WERI-Rb-1 (cell line): ENCODE measurements around the gene SLC13A5.
"Not testable (repeated sequence)": the region's sequence is repeated elsewhere in the genome, so short reads cannot be mapped to it uniquely, and the experiment has no call there.

ENCODE experiments used
- DNase-seq: peaks from one replicate; pipeline ENCODE4 v3.0.0-alpha.2; 2020
- H3K27ac ChIP-seq: fragments of 250-450 bp; sonication (Bioruptor Pico); 2 replicates; pipeline ENCODE4 v1.5.1; 2020; ENCODE audit warnings: mild to moderate bottlenecking, moderate library complexity
- H3K27me3 ChIP-seq: fragments of 250-450 bp; sonication (Bioruptor Pico); 2 replicates; pipeline ENCODE4 v1.5.1; 2021; ENCODE audit warnings: mild to moderate bottlenecking, low read depth, moderate library complexity; ENCODE audit not compliant: insufficient read depth, severe bottlenecking
- H3K36me3 ChIP-seq: fragments of 250-450 bp; sonication (Bioruptor Pico); 2 replicates; pipeline ENCODE4 v1.5.1; 2020; ENCODE audit warnings: mild to moderate bottlenecking, moderate library complexity
- H3K4me3 ChIP-seq: 2 replicates; pipeline ENCODE4 v1.5.1; 2011; ENCODE audit warnings: low read depth, mild to moderate bottlenecking, control low read depth, low read length
- H3K9me3 ChIP-seq: fragments of 250-450 bp; sonication (Bioruptor Pico); 2 replicates; pipeline ENCODE4 v1.5.1; 2021; ENCODE audit warnings: mild to moderate bottlenecking, moderate library complexity; ENCODE audit not compliant: severe bottlenecking
- TF ChIP-seq, protein P1 (sequence below): IDR thresholded peaks from 2 replicates; pipeline ENCODE4 v1.5.1; 2011; ENCODE audit warnings: low read depth, mild to moderate bottlenecking, control low read depth, inconsistent platforms, low read length

Gene SLC13A5

DNA sequence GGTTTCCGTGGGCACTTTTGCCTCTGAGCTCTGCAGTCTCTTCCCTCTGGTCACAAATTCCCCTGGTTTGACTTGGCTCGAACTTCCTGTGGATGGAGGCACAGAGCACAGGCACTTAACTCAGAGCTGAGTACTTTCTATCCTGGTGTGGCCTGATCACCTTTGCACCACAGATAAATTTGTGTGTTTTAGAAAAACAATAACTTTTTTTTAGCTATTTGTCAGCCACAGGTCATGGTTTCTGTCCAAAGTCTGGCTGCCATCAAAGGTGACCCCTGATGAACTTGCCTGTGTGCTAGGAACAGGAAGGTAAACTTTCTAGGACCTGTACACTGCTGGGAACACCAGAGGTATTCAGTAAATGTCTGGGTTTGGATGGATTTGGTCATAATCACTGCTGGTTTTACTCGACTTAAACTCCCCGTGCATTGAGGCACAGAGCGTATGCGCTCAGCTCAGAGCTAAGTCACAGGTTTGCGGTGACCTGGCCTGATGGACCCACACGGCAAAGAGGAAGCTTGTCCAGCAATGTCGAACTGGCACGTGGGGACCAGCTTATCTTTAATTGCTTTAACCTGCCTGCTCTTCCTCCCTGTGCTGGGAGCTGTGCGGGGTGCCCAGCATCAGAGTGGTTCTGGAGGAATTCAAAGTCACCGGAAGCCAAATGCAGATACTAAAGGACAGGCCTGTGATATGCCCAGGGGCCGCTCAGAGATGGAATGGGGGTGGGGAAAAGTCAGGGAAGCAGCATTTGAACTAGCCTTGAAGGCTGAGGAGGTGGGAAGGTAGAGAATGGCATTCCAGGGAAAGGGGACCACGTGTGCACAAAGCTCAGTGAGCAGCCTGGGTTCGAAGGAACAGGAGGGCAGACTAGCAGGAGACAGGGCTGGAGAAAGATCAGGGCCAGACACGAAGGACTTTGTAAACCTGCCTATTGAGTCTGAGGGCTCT is 12.9 kb downstream of the SLC13A5 start:
- no peak for DNase-seq
- H3K4me3 ChIP-seq = no peak overlapping the region
- H3K36me3 ChIP-seq = no peaks in the 10 kb centered on the region
- H3K9me3 ChIP-seq = no peaks in the 10 kb centered on the region
- H3K27ac ChIP-seq = no peak overlapping the region
- peaks cover 20% of the 10 kb centered on the region for H3K27me3 ChIP-seq
- TF ChIP-seq, protein P1, sequence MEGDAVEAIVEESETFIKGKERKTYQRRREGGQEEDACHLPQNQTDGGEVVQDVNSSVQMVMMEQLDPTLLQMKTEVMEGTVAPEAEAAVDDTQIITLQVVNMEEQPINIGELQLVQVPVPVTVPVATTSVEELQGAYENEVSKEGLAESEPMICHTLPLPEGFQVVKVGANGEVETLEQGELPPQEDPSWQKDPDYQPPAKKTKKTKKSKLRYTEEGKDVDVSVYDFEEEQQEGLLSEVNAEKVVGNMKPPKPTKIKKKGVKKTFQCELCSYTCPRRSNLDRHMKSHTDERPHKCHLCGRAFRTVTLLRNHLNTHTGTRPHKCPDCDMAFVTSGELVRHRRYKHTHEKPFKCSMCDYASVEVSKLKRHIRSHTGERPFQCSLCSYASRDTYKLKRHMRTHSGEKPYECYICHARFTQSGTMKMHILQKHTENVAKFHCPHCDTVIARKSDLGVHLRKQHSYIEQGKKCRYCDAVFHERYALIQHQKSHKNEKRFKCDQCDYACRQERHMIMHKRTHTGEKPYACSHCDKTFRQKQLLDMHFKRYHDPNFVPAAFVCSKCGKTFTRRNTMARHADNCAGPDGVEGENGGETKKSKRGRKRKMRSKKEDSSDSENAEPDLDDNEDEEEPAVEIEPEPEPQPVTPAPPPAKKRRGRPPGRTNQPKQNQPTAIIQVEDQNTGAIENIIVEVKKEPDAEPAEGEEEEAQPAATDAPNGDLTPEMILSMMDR = no peak

DNA sequence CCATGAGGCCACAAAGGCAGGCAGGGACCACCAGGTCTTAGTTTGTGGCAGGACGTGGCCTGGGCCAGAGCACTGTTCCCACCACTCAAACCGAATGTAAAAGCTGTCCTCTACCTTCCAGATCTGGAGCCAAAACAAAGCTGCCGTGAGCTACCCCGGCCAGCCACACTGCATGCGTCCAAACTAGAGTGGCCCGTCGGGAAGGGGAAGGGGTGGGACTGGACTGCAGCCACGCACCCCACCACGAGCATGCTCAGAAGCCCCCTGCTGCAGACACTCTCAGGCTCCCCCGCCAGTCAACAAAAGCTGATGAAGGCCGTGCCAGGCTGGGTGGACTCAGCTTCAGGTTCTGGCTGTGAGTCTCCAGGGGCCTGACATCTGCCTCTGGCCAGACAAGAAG is 15.2 kb downstream of the SLC13A5 start:
- no peak overlapping the region for H3K4me3 ChIP-seq
- H3K27ac ChIP-seq = no peak overlapping the region
- peaks cover 14% of the 10 kb centered on the region for H3K27me3 ChIP-seq
- no peaks in the 10 kb centered on the region for H3K36me3 ChIP-seq
- TF ChIP-seq, protein P1 = no peak
- DNase-seq = no peak
- H3K9me3 ChIP-seq = no peaks in the 10 kb centered on the region

DNA sequence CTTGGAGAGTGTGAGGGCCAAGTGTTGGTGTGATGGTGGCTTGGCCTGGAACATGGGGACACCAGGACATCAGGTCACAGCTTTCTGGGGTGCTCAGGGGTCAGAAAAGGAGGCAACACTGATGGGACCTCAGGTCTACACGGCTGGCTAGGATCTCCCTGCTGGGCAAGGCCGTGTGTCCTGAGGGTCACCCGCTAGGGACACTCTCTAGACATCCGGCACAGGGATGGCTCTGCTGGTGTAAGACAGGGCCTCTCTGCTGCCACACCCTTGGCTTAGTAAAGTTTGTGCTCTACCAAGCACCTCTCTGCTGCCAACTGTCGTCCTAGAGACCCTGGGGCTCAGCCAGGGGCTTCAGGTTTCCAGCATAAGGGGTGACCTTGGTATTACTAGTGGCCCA is 16.3 kb downstream of the SLC13A5 start:
- TF ChIP-seq, protein P1 = no peak
- H3K27me3 ChIP-seq = peaks cover 6% of the 10 kb centered on the region
- H3K4me3 ChIP-seq = no peak overlapping the region
- H3K36me3 ChIP-seq = no peaks in the 10 kb centered on the region
- H3K27ac ChIP-seq = no peak overlapping the region
- no peaks in the 10 kb centered on the region for H3K9me3 ChIP-seq
- DNase-seq = no peak

DNA sequence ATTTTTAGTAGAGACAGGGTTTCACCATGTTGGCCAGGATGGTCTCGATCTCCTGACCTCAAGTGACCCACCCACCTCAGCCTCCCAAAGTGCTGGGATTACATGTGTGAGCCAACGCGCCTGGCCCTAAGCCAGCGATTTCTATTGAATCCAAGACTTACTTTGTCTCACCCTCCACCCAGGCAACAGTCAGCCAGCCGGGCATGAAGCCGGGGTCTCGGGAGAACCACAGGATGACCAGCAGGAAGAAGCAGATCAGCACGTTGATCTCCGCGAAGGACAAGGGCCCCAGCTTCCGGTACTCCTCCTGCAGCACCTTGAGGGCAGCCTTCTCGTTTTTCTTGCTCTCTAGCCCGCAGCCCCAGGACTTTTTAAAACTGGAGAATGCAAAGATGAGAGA is 17.6 kb downstream of the SLC13A5 start:
- Histone ChIP-seq H3K36me3 (no peaks in the 10 kb centered on the region), H3K27ac (no peak overlapping the region), H3K4me3 (no peak overlapping the region), H3K9me3 (no peaks in the 10 kb centered on the region), H3K27me3 (peaks cover 6% of the 10 kb centered on the region)
- no peak for DNase-seq
- TF ChIP-seq, protein P1 = no peak

DNA sequence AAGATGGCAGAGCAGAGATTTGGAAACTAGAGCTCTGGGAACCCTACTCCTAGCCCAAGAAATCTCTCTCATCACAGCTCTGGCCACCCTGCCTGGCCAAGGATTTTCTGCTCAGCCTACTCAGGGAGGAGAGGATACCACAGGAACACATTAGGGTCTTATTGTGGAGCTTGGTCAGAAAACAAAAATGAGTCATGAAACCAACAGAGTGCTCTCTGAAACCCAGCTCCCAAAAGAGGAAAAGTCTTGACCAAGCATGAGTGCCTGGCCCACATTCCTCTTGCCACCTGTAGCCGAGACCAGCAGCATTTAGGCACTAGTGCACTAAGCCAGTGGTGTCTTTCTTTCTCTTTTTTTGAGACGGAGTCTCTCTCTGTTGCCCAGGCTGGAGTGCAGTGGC is 18.1 kb downstream of the SLC13A5 start:
- TF ChIP-seq, protein P1 = no peak
- no peak overlapping the region for H3K4me3 ChIP-seq
- peaks cover 6% of the 10 kb centered on the region for H3K27me3 ChIP-seq
- H3K27ac ChIP-seq = no peak overlapping the region
- no peaks in the 10 kb centered on the region for H3K9me3 ChIP-seq
- no peak for DNase-seq
- no peaks in the 10 kb centered on the region for H3K36me3 ChIP-seq

DNA sequence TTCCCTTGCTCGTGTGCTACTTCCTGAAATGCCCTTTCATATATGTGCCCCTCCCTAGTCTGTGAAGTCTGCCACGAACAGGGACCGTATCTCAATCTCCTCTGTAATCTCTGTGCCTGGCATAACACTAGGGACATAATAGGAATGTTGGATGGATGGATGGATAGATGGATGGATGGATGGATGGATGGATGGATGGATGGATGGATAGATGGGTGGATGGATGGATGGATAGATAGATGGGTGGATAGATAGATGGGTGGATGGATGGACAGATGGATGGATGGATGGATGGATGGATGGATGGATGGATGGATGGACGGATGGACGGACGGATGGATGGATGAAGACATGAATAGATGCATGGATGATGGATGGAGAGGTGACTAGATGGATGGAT is 21.2 kb downstream of the SLC13A5 start:
- H3K4me3 ChIP-seq, DNase-seq, H3K9me3 ChIP-seq, H3K36me3 ChIP-seq, H3K27ac ChIP-seq: not testable (repeated sequence)
- H3K27me3 ChIP-seq = peaks cover 19% of the 10 kb centered on the region
